Erythroblast (primary cell): Measurements from ENCODE around the gene CREG2.

Experiments
- DNase-seq, 2 experiments: peaks; one replicate each; lab custom pipeline; 2025; lab: John Stamatoyannopoulos, UW
- GATA1 ChIP-seq: IDR thresholded peaks from 2 replicates; pipeline ENCODE4 v1.6.1; 2011; ENCODE audit warnings: low read depth, mild to moderate bottlenecking, control low read depth, low read length, moderate library complexity
- POLR2A ChIP-seq: IDR thresholded peaks from 2 replicates; pipeline ENCODE4 v1.6.1; 2011; ENCODE audit warnings: mild to moderate bottlenecking, low read length

The CREG2 gene

GRCh38 chr2:101308432-101309210 is 78.7 kb downstream of the CREG2 start, which contains the start of gene RNF149:
Gene RNF149, minus strand, starts transcription at chr2:101308701. Its CDS starts 113 bp downstream, at chr2:101308588.
- TF ChIP-seq GATA1, result no peak
- peak; percentile 89 for TF ChIP-seq POLR2A
- DNase-seq, result peak; percentile 94 to 97

GRCh38 chr2:101307950-101308431 is 79.3 kb downstream of the CREG2 start:
- TF ChIP-seq POLR2A (no peak), GATA1 (no peak)
- peak; percentile 67 to 78 for DNase-seq

GRCh38 chr2:101307503-101307902 is 79.8 kb downstream of the CREG2 start:
- no peak for TF ChIP-seq POLR2A
- no peak for TF ChIP-seq GATA1
- DNase-seq, result peak in 1 of 2 experiments; percentile 56

- DNase-seq, result no peak
- TF ChIP-seq GATA1 (no peak), POLR2A (no peak)
Measured at GRCh38 chr2:101306410-101306809, 80.9 kb downstream of the CREG2 start.

- TF ChIP-seq GATA1, result no peak
- no peak for TF ChIP-seq POLR2A
- peak; percentile 12 to 35 for DNase-seq
Measured at GRCh38 chr2:101305492-101306078, 81.7 kb downstream of the CREG2 start.

- TF ChIP-seq GATA1 (no peak), POLR2A (no peak)
- DNase-seq, result no peak
Measured at GRCh38 chr2:101305035-101305434, 82.3 kb downstream of the CREG2 start.

- DNase-seq, result no peak
- TF ChIP-seq POLR2A (no peak), GATA1 (no peak)
Measured at GRCh38 chr2:101303688-101304087, 83.6 kb downstream of the CREG2 start.

GRCh38 chr2:101302016-101302415 is 85.3 kb downstream of the CREG2 start:
- DNase-seq, result no peak
- TF ChIP-seq POLR2A, result no peak
- no peak for TF ChIP-seq GATA1

- TF ChIP-seq GATA1, result no peak
- TF ChIP-seq POLR2A, result no peak
- no peak for DNase-seq
Measured at GRCh38 chr2:101300836-101301235, 86.5 kb downstream of the CREG2 start.

- TF ChIP-seq POLR2A (no peak), GATA1 (no peak)
- DNase-seq, result no peak
Measured at GRCh38 chr2:101300164-101300563, 87.1 kb downstream of the CREG2 start.

GRCh38 chr2:101299604-101300003 is 87.7 kb downstream of the CREG2 start:
- TF ChIP-seq GATA1, result no peak
- no peak for TF ChIP-seq POLR2A
- no peak for DNase-seq

- no peak for DNase-seq
- no peak for TF ChIP-seq POLR2A
- TF ChIP-seq GATA1, result no peak
Measured at GRCh38 chr2:101297383-101297782, 89.9 kb downstream of the CREG2 start.

GRCh38 chr2:101296371-101296770 is 90.9 kb downstream of the CREG2 start:
- no peak for TF ChIP-seq GATA1
- no peak for TF ChIP-seq POLR2A
- DNase-seq, result no peak

- TF ChIP-seq POLR2A (no peak), GATA1 (no peak)
- no peak for DNase-seq
Measured at GRCh38 chr2:101295895-101296294, 91.4 kb downstream of the CREG2 start.
